Activated T-helper 1 cell treated with anti-CD3 and anti-CD28 coated beads, Interleukin-2, amount 50 U/mL, for 16 hours (primary cell): Measurements from ENCODE around the gene CELF1.
A peak's percentile ranks its signal among the peaks of the same experiment; 100 is the strongest.
"Not testable (repeated sequence)": the region's sequence is repeated elsewhere in the genome, so short reads cannot be mapped to it uniquely, and the experiment has no call there.

ENCODE experiments used
- DNase-seq, 2 donors: peaks; one replicate each; pipeline ENCODE4 v3.0.0-alpha.2; 2020; ENCODE audit warnings: low read depth in 1 of 2, low spot score in 1 of 2

CELF1 gene

GRCh38 chr11:47577460-47578041 is 24.6 kb upstream of the CELF1 start:
- DNase-seq: no peak

- no peak for DNase-seq
These were observed 20.4 kb upstream of the CELF1 start for GRCh38 chr11:47573321-47573720.

- no peak for DNase-seq
These were observed 19.9 kb upstream of the CELF1 start for GRCh38 chr11:47572715-47573255.

- no peak for DNase-seq
These were observed 19.0 kb upstream of the CELF1 start for GRCh38 chr11:47571895-47572294.

- no peak for DNase-seq
These were observed 18.4 kb upstream of the CELF1 start for GRCh38 chr11:47571357-47571729.

DNA sequence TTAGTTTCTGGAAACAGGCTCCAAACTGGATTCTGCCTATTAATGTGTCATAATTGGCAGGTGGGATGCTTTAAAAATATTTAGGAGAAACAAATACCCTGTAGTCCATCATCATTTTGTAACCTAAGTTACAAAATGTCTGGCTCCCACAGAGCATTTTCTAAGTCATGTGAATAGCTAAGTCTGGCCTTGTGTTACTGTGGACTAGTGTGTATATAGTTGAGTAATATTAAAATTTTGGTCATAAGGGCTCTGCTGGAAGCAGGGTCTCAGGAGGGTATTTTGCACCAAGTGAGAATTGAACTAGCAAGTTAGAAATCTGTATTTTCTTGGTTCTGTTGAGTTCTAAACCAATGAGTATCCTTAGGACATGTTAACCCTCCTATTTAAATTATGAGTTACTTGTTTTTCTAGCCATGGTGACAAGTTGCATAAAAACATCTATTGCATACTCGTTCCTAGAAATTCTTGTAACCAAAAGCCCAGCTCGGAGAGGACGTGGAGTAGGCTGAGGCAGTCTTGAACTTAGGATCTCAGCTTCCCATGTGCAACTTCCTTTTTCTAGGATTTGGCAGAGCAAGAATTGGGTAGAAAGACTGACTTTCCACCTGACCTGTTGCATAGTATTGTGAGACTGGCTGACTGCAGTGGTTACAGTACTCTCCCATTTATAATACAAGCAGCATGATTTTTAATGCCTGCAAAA is 17.9 kb upstream of the CELF1 start:
- DNase-seq: no peak

GRCh38 chr11:47569646-47570045 is 16.7 kb upstream of the CELF1 start:
- no peak for DNase-seq

DNA sequence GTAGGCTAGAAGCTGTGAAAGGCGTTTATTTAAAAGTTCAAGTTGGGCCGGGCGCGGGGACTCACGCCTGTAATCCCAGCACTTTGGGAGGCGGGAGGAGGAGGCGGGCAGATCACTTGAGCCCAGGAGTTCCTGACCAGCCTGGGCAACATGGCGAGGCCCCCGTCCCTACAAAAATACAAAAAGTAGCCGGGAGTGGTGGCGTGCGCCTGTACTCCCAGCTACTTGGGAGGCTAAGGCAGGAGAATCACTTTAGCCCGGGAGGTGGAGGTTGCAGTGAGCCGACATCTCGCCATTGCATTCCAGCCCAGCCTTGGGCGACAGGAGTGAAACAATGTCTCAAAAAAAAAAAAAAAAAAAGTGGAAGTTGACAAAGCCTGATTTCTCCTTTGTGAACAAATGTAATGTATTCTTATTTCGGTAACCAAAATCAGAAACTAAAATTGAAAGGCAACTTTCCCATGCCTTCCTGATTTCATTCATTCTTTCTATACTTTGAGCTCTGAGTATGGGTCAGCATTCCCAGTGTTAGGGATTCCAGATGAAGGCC is 13.3 kb upstream of the CELF1 start:
- no peak for DNase-seq

DNA sequence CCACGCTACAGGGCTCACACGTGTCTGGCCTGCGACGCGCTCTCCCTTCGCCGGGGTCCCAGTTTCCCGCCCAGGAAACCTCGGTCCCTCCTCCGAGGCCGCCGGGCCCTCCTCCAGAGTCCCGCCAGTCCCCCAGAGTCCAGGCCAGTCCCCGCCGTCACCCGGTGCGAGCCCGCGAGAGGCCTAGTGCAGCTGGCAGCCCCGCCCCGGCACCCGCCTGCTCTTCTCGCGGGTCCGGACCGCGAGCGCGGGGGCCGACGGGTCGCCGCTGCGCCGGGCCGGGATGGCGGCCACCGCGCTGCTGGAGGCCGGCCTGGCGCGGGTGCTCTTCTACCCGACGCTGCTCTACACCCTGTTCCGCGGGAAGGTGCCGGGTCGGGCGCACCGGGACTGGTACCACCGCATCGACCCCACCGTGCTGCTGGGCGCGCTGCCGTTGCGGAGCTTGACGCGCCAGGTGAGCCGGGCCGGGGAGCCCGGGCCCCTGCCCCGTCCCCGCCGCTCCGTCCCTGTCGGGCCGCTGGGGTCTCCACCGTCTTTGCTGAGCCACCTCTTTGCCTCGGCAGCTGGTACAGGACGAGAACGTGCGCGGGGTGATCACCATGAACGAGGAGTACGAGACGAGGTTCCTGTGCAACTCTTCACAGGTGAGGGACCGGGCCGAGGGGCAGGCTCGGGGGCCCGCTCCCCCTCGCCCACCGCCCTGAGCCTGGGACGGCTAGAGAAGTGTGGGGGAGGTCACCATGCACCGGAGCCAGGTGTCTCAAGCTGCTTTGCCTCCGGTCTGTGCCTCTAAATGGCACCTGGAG is 12.6 kb upstream of the CELF1 start, which contains the start of gene PTPMT1:
PTPMT1 (plus strand) TSS at position 260 of the 809 bp plus-strand sequence; CDS start at position 284, 24 bp downstream.
- peak; percentile 17 to 37 for DNase-seq

DNA sequence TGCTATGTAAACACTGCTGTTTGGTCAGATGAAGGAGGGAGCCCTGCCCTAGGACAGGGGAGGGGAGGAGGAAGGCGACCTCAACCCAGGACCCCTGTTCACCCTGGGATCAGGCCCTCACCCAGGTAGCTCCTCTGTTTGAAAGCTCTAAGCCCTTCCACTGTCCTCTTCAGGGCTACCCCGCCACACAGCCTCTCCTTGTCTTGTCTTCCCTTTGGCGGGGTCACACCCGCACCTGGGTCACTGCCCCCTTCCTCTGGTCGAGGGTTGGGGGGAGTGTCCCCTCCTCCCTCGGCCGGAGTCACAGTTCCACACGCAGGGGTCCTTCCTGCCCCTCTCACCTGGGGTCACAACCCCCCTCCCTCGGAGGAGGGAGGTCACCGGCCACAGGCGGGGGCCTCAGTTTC is 12.0 kb upstream of the CELF1 start:
- DNase-seq: no peak

DNA sequence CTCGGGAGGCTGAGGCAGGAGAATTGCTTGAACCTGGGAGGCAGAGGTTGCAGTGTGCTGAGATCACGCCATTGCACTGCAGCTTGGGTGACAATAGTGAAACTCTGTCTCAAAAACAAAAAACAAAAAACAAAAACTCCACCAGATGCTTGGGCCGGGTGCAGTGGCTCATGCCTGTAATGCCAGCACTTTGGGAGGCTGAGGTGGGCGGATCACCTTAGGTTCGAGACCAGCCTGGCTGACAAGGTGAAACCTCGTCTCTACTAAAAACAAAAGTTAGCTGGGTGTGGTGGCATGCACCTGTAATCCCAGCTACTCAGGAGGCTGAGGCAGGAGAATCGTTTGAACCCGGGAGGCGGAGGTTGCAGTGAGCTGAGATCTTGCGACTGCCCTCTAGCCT is 11.4 kb upstream of the CELF1 start:
- DNase-seq: not testable (repeated sequence)

DNA sequence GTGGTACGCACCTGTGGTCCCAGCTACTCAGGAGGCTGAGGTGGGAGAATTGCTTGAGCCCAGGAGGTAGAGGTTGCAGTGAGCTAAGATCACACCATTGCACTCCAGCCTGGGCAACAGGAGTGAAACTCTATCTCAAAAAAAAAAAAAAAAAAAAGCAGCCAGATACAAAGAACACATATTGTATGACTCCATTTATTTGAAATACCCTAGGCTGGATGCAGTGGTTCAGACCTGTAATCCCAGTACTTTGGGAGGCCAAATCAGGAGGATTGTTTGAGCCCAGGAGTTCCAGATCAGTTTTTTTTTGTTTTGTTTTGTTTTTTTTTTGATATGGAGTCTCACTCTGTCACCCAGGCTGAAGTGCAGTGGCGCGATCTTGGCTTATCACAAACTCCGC is 9.5 kb upstream of the CELF1 start:
- DNase-seq: not testable (repeated sequence)

- DNase-seq: no peak
These were observed 7.5 kb upstream of the CELF1 start for GRCh38 chr11:47560426-47560825.

DNA sequence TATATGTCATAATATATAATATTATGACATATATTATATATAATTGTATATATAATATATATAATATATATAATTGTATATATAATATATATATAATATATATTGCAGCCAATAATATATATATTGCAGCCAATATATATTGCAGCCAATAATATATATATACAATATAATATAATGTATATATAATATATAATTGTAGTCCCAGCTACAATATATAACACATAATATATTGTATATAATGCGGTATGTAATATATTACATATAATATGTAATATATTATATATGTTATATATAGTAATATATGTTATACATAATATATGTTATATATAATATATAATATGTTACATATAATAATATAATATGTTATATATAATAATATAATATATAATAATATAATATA is 5.8 kb upstream of the CELF1 start:
- no peak for DNase-seq

DNA sequence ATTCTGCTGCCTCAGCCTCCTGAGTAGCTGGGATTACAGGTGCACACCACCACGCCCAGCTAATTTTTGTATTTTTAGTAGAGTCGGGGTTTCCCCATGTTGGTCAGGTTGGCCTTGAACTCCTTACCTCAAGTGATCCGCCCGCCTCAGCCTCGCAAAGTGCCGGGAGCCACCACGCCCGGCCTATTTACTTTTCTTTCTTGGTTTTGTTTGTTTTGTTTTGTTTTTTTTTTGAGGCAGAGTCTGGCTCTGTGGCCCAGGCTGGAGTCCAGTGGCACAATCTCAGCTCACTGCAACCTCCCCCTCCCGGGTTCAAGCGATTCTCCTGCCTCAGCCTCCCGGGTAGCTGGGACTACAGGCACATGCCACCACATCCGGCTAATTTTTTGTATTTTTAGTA is 4.1 kb upstream of the CELF1 start:
- not testable (repeated sequence) for DNase-seq

GRCh38 chr11:47553406-47553743 is 443 bp upstream of the CELF1 start:
- DNase-seq: no peak

DNA sequence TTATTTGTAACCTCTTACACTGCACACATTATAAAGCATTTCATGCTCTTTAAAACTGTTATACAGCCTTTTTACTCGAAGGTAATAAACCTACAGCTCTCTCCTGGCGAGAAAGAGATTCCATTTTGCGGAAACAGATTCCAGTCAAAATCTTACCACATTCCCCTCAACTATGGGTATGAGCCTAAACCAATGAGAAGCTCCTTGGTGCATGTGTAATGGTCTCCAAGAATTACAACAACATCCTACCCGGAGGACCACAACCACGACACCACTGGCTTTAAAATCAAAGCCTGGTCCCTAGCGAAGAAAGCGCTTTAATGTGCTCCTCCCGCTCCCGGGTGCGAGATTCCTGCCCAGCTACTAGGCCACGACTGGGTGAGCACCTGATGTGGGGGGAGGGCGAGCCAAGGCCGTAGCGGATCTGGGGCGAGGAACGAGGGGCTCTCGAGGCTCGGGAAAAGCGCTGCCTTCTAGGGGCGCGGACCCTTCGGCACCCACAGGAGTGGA is 821 bp downstream of the CELF1 start:
- peak in 1 of 2 donors; percentile 6 for DNase-seq

- no peak for DNase-seq
These were observed 1.8 kb downstream of the CELF1 start for GRCh38 chr11:47551086-47551485.

DNA sequence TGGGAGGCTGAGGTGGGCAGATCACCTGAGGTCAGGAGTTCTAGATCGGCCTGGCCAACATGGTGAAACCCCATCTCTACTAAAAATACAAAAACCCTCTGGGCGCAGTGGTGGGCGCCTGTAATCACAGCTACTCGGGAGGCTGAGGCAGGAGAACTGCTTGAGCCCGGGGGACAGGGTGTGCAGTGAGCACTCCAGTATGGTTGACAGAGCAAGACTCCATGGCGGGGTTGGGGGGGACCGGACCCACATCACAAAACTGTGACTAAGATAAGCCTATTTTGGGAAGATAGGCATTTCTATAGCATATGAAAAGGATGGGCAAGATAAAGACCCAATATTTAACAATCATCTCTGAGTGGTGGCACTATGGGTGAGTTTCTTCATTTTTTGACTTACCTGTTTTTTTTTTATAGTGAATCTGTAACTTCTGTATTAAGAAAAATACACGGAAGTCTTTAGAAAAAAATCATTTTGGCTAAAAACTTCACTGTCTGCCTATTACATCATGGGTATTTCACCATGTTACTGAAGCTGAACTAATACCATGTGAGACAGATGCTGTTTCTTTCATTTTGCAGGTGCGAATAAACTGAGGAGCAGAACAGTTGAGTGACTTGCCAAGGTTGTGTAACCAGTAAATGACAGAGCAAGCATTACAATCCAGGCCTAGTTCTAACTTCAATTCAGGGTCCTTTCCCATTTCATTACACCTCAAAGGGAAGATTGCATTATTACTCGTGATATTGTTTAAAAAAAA is 2.5 kb downstream of the CELF1 start:
- DNase-seq: no peak

- not testable (repeated sequence) for DNase-seq
These were observed 6.7 kb downstream of the CELF1 start for GRCh38 chr11:47546274-47546673.

GRCh38 chr11:47545298-47545697 is 7.6 kb downstream of the CELF1 start:
- no peak for DNase-seq
